HG02884 (cell line): Measurements from ENCODE around the gene STXBP3.

Experiments
- ATAC-seq: cut with Tn5 transposase; IDR thresholded peaks from one replicate; pipeline ENCODE4 v1.9.1; 2021; ENCODE audit warnings: mild to moderate bottlenecking, moderate library complexity; ENCODE audit not compliant: unreplicated experiment

The STXBP3 gene

GRCh38 chr1:108801101-108801500, 54.6 kb downstream of the STXBP3 start:
- ATAC-seq: no peak

DNA sequence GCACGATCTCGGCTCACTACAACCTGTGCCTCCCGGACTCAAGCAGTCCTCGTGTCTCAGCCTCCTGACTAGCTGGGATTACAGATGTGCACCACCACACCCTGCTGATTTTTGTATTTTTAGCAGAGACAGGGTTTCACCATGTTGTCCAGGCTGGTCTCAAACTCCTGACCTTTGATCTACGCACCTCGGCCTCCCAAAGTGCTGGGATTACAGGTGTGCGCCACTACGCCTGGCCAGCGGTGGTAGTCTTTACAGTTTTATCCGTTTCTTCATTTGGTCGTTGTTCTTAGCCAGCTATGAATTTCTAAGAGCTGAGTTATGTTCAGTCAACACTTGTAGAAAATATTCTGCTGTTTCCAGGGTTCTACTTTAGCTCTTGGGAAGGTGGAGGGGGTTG, 57.1 kb downstream of the STXBP3 start:
- ATAC-seq: no peak

DNA sequence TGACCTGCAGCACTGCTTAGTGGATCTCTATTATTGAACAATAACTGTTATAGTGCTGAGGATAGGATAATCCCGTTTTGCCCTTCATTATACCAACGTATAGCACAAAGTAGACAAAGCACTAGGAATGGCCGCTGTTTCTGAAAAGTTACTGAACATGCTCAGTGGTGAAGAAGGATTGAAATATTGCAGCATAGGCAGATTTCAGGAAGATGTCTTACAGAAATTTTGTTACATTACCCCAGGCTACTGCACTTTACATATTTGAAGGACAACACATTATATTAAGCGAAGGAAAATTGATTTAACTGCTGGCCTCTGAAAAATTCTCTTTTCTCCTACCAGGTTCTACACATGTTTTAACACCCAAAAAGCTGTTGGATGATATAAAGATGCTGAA, 62.0 kb downstream of the STXBP3 start:
- ATAC-seq: no peak

DNA sequence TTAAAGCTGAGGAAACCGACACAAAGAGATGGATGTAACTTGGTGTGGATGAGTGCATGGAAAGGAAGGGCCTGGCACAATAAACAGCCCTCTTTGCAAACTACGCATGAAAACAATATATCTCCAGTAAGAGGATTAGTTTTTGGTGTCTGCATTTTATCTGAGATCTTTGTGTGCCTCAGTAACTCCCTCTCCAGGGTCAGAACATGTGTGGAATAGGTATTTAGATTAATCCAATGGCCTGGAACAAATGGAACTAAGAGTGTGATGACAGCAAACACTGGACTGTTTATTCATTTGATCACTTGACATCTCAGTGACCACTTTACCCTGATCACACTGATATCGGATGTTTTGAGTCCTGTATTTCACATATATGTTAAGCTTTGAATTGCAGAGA, 65.1 kb downstream of the STXBP3 start:
- ATAC-seq: no peak

GRCh38 chr1:108813326-108813725, 66.9 kb downstream of the STXBP3 start:
- ATAC-seq: no peak

- ATAC-seq: no peak
These were observed 68.1 kb downstream of the STXBP3 start for GRCh38 chr1:108814343-108815125.

DNA sequence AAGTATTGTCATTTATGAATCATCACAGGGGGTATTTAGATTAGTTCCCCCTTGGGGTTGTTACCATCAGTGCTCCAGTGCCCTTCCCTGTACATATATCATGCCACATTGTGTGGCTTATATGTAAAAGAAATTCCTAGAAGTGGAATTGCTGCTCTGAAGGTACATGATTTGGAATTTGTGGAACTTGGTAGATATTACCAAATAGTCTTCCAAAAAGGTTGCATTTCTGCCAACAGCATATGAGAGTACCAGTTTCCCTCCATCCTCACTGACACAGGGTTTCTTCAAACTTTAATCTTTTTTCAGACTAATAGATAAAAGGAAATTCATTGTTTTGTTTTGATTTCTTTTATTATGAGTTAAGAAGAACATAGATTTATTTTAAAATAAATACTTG, 69.1 kb downstream of the STXBP3 start:
- no peak for ATAC-seq

- no peak for ATAC-seq
These were observed 69.8 kb downstream of the STXBP3 start for GRCh38 chr1:108816049-108816893.

DNA sequence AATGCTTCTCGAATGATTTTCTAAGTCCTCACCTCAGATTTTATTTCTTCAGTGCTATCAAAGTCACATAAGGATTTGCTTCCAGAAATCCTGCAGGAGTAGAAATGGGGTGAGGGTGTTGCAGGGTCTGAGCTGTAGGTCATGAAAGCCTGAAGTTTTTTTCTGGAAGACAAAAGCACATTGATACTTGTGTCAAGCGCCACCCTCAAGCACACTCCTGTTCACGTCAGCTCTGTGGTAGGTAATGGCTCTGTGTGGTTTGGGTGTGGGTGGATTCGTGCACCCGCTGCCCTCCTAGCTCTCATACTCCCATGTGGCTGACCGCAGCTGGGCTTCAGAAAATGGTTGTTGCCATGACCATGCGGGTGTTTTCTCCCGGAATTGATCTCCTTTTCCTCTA, 70.5 kb downstream of the STXBP3 start:
- no peak for ATAC-seq

DNA sequence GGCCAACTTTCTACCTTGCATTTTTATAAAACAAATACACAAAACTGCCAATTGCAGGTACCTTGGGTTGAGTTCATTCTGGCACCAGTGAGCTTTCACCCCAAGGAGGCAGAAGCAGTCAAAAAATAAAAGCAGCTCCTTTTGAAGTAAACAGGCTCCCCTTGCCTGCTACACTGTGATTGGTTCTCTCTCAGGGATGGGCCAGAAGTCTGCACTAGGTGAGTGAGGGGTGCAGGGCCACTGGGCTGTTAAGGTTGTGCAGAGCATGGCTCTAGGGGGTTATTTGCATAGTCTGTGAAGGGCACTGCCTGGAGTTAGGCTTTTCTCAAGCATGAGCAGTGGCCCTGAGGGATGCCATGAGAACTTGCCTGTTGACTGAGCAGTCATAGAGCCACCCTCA, 71.3 kb downstream of the STXBP3 start:
- no peak for ATAC-seq

- ATAC-seq: no peak
These were observed 73.4 kb downstream of the STXBP3 start for GRCh38 chr1:108819878-108820277.

- no peak for ATAC-seq
These were observed 77.2 kb downstream of the STXBP3 start for GRCh38 chr1:108823632-108824031.

- ATAC-seq: no peak
These were observed 77.6 kb downstream of the STXBP3 start for GRCh38 chr1:108824051-108824450.

DNA sequence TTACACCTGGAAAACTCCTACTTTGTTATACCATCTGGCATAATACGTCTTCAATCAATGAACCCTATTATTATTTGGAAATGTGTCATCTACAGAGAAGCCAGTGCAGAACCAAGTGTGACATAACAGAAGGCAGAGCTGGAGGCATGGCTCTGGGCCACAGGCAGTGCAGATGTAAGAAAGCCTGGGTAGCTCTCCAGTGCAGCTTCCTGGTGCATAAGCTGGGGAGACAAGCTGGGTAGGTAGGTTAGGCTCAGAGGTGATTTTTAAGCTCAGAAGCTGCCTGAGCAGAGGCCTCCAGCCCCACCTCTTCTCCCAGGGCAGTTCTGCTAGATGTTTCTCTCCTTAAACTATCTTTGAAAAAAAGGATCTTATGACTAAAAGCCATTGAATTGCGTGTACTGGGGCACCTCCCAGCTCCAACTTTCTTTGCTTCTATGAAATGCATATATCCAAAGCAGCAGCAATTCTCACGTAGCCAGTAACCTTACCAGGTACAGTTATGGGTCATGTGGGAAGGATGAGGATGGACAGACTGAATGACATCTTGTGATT, 79.7 kb downstream of the STXBP3 start:
- ATAC-seq: no peak

DNA sequence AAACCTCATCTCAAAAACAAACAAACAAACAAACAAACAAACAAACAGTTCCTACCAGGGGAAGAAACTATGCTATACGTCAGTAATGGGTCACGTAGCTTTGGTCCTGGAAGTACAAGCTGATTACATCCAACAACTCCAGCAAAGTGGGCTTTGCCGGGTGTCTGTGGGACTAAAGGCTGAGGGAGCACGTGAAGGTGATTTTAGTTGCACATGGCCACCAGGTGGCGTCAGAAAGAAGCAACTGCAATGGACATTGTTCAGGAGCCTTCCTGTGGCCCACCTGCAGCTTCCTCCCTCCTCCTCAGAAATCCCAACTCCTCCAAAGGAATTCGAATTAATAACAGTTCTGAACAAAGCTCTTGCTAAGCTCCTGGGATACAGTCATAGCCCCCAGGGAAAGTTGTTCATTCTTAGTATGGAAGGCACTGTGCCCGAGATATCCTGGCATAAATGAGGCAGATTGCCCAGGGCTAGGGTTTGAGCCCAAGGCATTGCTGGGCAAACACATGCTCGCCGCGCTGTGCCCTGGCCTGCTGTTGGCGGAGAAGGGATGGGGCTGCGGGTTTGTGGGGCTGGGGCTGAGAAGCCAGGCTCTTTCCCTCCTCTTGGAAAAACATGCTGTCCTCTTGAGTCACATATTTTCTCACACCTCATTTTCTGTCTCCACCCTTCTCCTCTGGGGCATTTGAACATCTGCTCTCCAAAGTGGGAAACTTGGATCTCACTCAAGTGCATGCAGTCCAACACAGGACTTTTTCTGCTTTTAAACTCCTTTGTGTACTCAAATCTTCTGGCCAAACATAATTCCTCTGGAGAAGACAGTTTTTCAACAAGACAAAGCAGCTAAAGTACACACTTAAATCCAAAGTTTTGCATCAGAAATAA, 81.8 kb downstream of the STXBP3 start:
- no peak for ATAC-seq

- no peak for ATAC-seq
These were observed 83.0 kb downstream of the STXBP3 start for GRCh38 chr1:108829498-108829916.

- no peak for ATAC-seq
These were observed 83.9 kb downstream of the STXBP3 start for GRCh38 chr1:108830119-108831008.

DNA sequence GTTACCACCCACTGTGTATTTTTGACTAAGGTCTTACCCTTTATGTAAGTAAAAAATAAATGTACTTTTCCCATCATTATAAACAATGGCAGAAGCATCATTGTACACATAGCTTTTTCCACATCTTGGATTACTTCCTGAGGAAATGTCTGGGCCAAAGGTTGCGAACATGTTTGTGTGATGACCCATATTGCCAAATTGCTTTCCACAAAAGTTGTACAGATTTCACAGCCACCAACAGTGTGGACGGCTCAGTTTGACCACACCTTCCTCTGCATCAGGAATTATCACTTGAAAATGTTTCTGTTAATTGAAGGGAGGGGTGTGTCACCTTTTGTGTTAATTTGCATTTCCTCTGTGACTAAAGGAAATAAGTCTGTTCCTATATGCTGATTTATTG, 84.8 kb downstream of the STXBP3 start:
- no peak for ATAC-seq

GRCh38 chr1:108832929-108833328, 86.5 kb downstream of the STXBP3 start:
- no peak for ATAC-seq

GRCh38 chr1:108841703-108842102, 95.2 kb downstream of the STXBP3 start:
- ATAC-seq: no peak
